Left lung (tissue), 10 donors: ENCODE data around the gene CRLF3. TPM values are rescaled to one million over a fixed set of nuclear protein-coding genes. Genes with fewer than 3 reads are reported as not detected.

Experiments used
- ATAC-seq: fragments of 200-7000 bp; cut with Tn5 transposase; one replicate; pipeline ENCODE4 v1.9.1; 2020; ENCODE audit warnings: moderate library complexity
- DNase-seq, 4 donors: peaks; one replicate each; pipeline ENCODE4 v3.0.0-alpha.2; 2013 to 2020
- H3K27ac ChIP-seq, 2 donors: fragments of 200-600 bp; sonication (generic) in 1 of 2; one replicate each; pipeline versions ENCODE4 v1.5.0 to v1.8.0; 2020 to 2021
- H3K27me3 ChIP-seq, 2 donors: fragments of 200-600 bp; sonication (generic) in 1 of 2; one replicate each; pipeline versions ENCODE4 v1.5.0 to v1.8.0; 2020 to 2021
- H3K36me3 ChIP-seq, 2 donors: fragments of 200-600 bp; sonication (generic) in 1 of 2; one replicate each; pipeline versions ENCODE4 v1.5.0 to v1.8.0; 2020 to 2021
- H3K4me1 ChIP-seq, 2 donors: fragments of 200-600 bp; one replicate each; pipeline ENCODE4 v1.8.0; 2021
- H3K4me3 ChIP-seq, 2 donors: fragments of 200-600 bp; sonication (generic) in 1 of 2; one replicate each; pipeline versions ENCODE4 v1.5.0 to v1.8.0; 2020 to 2021; ENCODE audit warnings: mild to moderate bottlenecking in 1 of 2
- H3K9me3 ChIP-seq, 2 donors: fragments of 200-600 bp; sonication (generic) in 1 of 2; one replicate each; pipeline versions ENCODE4 v1.5.0 to v1.8.0; 2020 to 2021
- intact Hi-C, 2 donors: fragments of 100-400 bp; cut with DNase I; formaldehyde crosslinking; loops; one replicate each; pipeline versions ENCODE4 v1.11.2 to v1.14.2; 2022
- polyA plus RNA-seq, 6 donors: library from polyadenylated mRNA; unstranded; fragments of 120-200 nt; gene quantifications; one replicate each; pipeline ENCODE4 v1.2.1, GENCODE V29; 2013; ENCODE audit not compliant: insufficient read length in 6 of 6
- total RNA-seq, 2 donors: library from RNA; stranded (reverse); fragmentation: NEBNext Ultra II Directional; extraction: Animal tissue kit (Norgen Biotek cat#: 25700); gene quantifications; one replicate each; pipeline ENCODE4 v1.2.1, GENCODE V29; 2021
- TF ChIP-seq, protein P1 (sequence below), 2 donors: fragments of 200-600 bp; sonication (generic) in 1 of 2; IDR thresholded peaks; one replicate each; pipeline versions ENCODE4 v1.5.0 to v1.8.0; 2021; ENCODE audit warnings: antibody characterized with exemption in 2 of 2
- donor health status: DM: no; HTN: yes; CAD: no.
- donor health status: DM: no; HTN: no; CAD: no.

CRLF3 gene
- total and polyA plus RNA-seq, 8 donors: 13.1 to 35.9 (median 27.5) TPM

DNA sequence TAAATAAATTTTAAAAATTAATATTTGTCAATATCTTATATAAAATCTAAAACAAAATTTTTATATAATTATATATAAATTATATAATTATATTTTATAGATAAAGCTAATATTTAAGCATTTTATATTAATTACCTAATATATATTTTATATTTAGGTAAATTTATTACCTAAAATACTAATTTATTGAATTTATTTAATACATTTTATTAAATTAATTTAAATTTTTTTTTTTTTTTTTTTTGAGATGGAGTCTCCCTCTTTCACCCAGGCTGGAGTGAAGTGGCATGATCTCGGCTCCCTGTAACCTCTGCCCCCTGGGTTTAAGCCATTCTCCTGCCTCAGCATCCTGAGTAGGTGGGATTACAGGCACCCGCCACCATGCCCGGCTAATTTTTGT, 29.7 kb upstream of the CRLF3 start:
- no peaks in the 10 kb centered on the region for H3K4me1 ChIP-seq
- no peak for DNase-seq
- H3K4me3 ChIP-seq: no peak overlapping the region
- ATAC-seq: no peak
- intact Hi-C loops: no loop called here
- no peak overlapping the region for H3K27ac ChIP-seq
- H3K36me3 ChIP-seq: no peaks in the 10 kb centered on the region
- H3K9me3 ChIP-seq: no peaks in the 10 kb centered on the region
- H3K27me3 ChIP-seq: no peaks in the 10 kb centered on the region
- TF ChIP-seq, protein P1, sequence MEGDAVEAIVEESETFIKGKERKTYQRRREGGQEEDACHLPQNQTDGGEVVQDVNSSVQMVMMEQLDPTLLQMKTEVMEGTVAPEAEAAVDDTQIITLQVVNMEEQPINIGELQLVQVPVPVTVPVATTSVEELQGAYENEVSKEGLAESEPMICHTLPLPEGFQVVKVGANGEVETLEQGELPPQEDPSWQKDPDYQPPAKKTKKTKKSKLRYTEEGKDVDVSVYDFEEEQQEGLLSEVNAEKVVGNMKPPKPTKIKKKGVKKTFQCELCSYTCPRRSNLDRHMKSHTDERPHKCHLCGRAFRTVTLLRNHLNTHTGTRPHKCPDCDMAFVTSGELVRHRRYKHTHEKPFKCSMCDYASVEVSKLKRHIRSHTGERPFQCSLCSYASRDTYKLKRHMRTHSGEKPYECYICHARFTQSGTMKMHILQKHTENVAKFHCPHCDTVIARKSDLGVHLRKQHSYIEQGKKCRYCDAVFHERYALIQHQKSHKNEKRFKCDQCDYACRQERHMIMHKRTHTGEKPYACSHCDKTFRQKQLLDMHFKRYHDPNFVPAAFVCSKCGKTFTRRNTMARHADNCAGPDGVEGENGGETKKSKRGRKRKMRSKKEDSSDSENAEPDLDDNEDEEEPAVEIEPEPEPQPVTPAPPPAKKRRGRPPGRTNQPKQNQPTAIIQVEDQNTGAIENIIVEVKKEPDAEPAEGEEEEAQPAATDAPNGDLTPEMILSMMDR (IDR thresholded peaks at IDR 0.05): no peak

DNA sequence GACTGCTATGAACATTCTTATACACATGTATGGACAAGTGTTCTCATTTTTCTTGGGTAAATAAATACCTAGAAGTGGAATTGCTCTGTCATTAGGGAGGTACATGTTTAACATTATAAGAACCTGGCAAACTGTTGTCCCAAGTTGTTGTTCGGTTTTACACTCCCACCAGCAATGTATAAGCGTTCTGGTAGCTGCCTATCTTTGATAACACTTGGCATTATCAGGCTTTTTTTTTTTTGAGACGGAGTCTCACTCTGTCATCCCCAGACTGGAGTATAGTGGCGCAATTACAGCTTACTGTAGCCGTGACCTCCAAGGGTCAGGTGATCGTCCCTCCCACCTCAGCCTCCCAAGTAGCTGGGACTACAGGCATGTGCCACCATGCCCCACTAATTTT, 23.5 kb upstream of the CRLF3 start:
- Histone ChIP-seq H3K27me3 (no peaks in the 10 kb centered on the region), H3K9me3 (no peaks in the 10 kb centered on the region), H3K4me3 (no peak overlapping the region), H3K36me3 (no peaks in the 10 kb centered on the region), H3K27ac (no peak overlapping the region), H3K4me1 (no peaks in the 10 kb centered on the region)
- intact Hi-C loops: no loop called here
- DNase-seq (no peak), ATAC-seq (no peak)
- TF ChIP-seq, protein P1 (IDR thresholded peaks at IDR 0.05): no peak

DNA sequence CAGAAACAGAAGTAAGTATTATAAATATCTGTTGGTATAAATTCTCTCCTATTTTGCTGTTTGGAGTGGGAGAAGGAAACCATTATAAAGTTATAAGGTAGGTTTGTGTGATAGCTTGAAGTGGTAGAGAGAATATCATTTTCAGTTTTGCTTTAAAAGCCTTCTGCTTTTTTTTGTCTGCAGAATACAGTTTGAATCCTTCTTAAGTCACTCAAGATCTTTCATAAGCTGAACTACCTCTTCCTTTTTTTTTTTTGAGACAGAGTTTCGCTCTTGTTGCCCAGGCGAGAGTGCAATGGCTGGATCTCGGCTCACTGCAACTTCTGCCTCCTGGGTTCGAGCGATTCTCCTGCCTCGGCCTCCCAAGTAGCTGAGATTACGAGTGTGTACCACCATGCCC, 16.3 kb upstream of the CRLF3 start:
- TF ChIP-seq, protein P1 (IDR thresholded peaks at IDR 0.05): no peak
- no peaks in the 10 kb centered on the region for H3K4me1 ChIP-seq
- no peak for DNase-seq
- peak overlapping the region in 1 of 2 donors; percentile 91 for H3K27ac ChIP-seq
- no peaks in the 10 kb centered on the region for H3K27me3 ChIP-seq
- peak; percentile 42 for ATAC-seq
- H3K4me3 ChIP-seq: peak overlapping the region in 1 of 2 donors; percentile 13
- no peaks in the 10 kb centered on the region for H3K9me3 ChIP-seq
- no peaks in the 10 kb centered on the region for H3K36me3 ChIP-seq
- intact Hi-C loops: no loop called here

DNA sequence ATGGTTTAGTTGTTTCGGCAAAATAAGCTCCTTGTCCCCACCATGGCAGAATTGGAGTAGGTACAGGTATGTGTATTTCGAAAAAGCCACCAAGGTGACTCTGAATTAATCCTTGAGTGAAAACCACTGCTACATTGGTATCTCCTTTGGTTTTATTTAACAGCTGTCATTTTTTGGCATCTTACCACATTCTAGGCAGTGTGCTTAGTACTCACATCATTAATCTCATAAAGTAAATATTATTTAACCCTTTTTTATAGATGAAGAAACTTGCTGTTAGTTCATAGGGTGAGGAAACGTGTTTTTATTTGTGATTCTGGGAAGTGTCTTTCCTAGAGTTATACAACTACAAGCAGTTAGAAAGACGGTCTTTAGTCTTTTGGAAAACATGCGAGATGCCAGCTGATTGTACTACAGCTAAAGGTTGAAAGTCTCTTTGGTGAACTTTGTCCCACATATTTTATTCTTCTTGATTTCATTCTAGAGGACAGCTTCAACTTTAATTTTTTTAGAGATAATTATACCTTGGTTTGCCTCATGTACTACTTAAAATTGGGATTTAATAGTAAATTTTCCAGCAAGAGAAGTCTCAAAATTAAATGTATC, 13.8 kb upstream of the CRLF3 start:
- intact Hi-C loops: no loop called here
- H3K4me1 ChIP-seq: no peaks in the 10 kb centered on the region
- H3K4me3 ChIP-seq: no peak overlapping the region
- ATAC-seq (no peak), DNase-seq (no peak)
- H3K9me3 ChIP-seq: no peaks in the 10 kb centered on the region
- no peak overlapping the region for H3K27ac ChIP-seq
- TF ChIP-seq, protein P1 (IDR thresholded peaks at IDR 0.05): no peak
- H3K27me3 ChIP-seq: no peaks in the 10 kb centered on the region
- H3K36me3 ChIP-seq: no peaks in the 10 kb centered on the region

DNA sequence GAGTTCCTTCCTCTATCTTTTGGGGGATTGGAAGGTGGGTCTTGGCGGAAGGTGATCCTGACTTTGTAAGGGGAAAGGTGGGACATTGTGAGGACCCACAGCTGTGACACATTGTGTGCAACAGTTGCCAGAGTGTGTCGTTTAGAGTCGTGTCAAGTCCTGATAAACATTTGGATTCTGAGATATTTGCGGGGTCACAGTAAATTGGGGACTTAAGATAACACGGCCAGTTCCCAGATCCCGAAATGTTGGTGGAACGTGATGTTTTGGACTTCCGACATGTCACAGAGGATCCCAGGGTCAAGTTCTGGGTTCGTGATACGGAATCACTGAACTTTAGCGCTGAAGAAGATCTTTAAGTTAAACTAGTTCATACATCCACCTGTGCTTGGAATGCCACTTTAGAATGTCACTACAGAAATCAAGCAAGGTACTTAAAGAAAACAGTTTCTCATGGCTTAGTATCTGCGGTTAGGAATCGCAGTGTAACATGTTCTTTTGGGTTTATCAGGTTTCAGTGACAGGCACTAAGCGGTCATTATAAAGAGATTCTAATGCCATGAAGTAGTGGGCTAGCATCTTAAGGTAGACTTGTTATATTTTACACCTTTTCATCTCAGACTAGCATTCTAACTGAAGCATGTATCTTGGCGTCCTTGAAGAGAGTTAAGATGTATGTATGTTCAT, 8.1 kb upstream of the CRLF3 start:
- Histone ChIP-seq H3K4me3 (peak overlapping the region; percentile 71 to 80), H3K9me3 (no peaks in the 10 kb centered on the region), H3K27me3 (no peaks in the 10 kb centered on the region), H3K27ac (no peak overlapping the region), H3K36me3 (no peaks in the 10 kb centered on the region), H3K4me1 (peaks cover 0 to 16% of the 10 kb centered on the region in 2 donors)
- ATAC-seq (no peak), DNase-seq (no peak)
- TF ChIP-seq, protein P1 (IDR thresholded peaks at IDR 0.05): no peak
- intact Hi-C loops: no loop called here
